GM19193 (cell line): Measurements from ENCODE around the gene RAET1L.

Source experiments
- POLR2A ChIP-seq: IDR thresholded peaks from 4 replicates; pipeline ENCODE4 v1.6.1; 2011; ENCODE audit not compliant: insufficient read depth, insufficient read length; ENCODE audit errors: extremely low read depth

The RAET1L gene

GRCh38 chr6:150027806-150028565 is 2.7 kb upstream of the RAET1L start:
- no peak for TF ChIP-seq POLR2A

DNA sequence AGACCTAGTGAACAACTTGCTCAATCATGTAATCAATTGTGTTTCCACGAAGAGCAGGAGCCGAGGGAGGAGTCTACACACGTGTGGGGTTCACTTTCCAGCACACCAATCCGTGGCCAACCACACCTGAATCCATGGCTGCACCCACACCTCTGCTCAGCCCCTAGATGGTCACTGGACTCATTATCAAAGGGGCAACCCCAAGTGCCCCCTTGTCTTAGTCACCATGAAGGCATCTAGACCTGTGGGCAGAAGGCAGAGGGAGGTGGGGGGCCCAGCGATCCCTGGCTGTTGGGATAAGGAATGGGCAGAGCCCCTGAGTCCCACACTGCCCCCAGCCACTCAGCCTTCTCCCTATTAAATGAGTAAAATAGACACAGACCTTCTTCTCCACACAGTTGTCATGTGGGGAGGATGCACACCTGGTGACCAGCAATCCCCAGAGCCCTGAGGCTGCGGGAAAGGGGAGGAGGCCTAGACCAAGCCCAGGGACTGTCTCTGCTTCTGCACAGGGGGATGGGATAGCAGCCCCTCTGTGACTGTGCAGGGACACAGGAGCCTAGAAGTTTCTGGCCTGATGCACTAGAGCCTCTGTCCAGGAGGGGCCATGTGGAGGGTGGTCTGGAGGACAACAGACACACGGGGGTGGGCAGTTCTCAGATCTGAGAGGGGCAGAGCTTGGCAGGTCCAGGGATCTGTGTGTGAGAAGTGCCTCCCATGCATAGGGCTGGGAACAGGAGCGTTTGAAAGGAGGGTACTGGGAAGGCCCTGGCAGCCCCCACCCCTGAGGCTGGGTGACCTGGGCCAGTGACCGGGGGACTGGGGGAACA is 1.9 kb upstream of the RAET1L start:
- TF ChIP-seq POLR2A: no peak

GRCh38 chr6:150024646-150025155 is 631 bp downstream of the RAET1L start:
- no peak for TF ChIP-seq POLR2A

DNA sequence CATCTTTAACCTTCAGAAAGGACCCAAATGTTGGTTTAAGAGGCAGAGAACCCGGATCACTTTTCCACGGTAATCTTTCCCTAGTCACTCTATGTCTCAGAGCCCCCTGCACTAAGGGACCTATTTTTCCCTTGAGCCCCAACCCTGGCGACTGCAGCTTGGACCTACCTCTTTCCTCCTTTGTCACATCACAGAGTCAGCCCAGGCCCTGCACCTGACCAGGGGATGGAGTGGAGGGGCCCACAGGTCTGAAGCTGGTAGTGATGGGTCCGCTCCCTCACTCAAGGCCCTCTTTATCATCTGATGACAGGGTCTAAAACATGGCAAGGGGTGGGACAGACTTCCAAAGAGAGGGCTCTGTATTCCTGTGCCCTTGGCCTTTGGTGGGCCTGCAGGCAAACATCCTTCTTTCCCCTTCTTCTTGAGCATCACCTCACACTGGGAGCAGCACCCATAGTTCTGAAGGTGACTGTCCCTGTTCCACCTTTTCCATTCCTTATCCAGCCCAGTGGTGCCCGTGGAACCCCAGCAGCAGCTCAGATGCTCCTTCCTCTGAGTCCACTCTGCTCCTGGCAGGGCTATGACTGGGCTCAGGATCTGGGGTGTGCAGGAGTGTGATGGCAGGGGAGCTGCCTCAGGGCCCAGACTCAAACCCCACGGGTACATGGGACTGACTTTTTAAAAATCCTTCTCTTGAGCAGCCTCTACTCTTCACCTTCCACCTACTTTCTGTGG is 6.3 kb downstream of the RAET1L start:
- no peak for TF ChIP-seq POLR2A

DNA sequence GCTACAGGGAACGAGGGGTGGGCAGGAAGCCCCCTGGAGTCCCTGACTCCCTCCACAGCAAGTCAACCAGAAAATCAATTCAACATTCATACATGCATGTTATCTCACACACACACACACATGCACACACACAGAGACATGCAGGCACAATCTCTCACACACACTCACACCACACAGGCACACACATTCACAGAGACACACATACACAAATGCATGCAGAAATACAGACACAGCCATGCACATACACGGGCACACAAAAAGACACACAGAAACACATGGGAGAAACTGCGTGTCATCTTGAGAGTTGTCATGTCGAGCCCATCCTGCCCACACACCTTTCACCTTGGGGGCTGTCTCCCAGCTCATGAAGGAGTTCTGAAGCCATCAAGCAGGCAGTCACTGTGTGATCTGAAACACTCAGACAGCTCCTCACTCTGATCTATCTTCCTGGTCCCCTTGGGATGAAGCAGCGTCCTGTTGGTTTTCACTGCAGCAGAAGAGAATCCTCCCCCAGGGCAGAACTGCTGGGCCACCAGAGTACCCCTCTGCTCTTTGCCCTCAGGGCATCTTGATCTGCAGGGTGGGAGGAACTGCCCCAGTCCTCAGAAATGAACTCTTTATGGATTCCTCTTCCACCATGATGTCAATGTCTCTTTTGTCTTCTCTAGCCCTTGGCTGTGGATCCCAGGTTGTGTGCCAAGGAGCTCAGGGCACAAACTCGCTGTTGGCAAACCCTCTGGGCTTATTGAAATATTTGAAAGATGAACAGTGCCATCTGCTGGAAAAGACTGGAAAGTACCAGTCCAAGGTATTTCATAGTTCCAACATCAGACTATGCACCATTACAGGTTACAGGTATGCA is 8.8 kb downstream of the RAET1L start:
- TF ChIP-seq POLR2A: no peak

GRCh38 chr6:150008588-150008987 is 16.7 kb downstream of the RAET1L start:
- TF ChIP-seq POLR2A: no peak

DNA sequence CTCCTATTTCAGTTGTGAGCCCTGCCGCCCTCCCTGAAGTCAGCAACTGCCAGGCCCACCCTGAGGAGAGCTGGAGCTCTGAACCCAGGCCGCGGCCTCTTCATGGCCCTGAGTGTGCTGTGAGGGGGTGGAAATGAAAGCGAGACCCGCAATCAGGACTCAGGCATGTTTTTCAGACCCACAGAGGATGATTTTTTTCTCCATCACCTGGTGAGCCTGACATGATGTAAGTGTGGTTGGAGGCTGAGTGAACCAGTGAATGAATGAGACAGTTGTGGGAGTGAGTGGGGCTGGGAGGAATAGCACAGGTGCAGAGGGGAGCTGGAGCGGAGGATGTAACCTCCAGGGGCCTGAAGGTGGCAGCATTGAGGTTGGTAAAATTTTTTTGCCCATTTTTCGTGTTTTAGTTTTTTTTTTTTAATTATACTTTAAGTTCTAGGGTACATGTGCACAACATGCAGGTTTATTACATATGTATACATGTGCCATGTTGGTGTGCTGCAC is 18.3 kb downstream of the RAET1L start:
- TF ChIP-seq POLR2A: no peak

DNA sequence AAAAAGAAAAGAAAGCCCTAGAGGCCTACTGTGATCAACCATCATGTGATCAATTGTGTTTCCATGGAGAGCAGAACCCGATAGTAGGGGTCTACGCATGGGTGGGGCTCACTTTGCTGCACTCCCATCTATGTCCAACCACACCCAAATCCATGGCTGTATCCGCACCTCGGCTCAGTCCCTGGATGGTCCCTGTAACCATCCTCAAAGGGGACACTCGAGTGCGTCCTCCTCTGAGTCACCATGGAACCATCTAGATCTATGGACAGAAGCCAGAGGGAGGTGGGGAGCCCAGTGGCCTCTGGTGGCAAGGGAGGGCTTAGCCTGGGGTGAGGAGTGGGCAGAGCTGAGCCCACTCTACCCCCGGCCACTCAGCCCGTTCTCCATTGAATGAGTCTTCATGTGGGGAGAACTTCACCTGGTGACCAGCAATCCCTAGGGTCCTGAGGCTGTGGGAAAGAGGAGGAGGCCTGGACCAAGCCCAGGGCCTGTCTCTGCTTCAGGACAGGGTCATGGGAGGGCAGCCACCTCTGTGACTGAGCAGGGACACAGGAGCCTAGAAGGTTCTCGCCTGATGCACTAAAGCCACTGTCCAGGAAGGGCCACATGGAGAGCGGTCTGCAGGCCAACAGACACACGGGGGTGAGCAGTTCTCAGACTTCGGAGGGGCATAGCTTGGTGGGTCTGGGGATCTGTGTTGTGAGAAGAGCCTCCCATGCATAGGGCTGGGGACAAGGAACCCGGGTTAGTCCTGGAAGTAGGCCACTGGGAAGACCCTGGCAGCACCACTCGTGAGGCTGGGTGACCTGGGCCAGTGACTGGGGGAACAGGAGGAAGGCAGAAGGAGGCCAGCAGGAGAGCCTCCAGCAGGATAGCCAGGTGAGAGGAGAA is 19.3 kb downstream of the RAET1L start:
- no peak for TF ChIP-seq POLR2A

GRCh38 chr6:150004783-150005717 is 20.3 kb downstream of the RAET1L start:
- no peak for TF ChIP-seq POLR2A

DNA sequence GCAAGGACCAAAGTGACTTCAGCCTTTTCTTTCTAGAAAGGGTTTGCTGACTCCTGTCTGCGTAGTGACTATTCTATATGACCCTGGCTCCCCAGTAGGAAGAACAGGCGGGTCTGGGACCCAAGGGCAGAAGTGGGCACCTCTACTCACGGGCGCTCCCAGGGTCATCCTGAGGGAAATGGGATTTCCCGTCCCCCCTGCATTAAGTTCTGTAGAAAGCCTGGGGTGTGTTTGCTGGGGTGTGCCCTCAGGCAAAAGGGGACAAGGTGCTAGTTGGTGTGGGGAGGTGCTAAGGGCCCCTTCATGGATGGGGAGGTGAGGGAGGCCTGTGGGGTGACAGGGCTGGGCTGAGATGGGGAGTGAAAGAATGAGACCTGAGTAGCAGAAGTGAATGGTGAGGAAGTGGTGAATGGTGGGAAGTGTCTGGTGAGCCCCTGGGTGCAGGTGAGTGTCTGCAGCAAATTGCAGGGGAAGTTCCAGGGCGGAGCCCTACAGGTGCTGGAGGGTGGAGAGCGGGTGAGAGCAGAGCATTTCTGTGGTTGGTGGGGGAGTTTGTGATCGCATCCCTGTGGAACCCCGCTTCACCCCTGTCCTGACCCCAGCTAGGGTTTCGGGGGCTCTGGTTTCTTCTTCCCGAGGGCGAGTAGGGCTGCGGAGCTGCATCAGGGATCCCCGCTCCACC is 21.1 kb downstream of the RAET1L start:
- TF ChIP-seq POLR2A: no peak

- no peak for TF ChIP-seq POLR2A
These were observed 22.6 kb downstream of the RAET1L start for GRCh38 chr6:150002710-150003109.
